Peyer's patch (tissue), 4 donors: Measurements from ENCODE around the gene RBM17. TPM values are rescaled to one million over a fixed set of nuclear protein-coding genes. Genes with fewer than 3 reads are reported as not detected.

ENCODE experiments used
- DNase-seq, 3 donors: peaks; one replicate each; pipeline ENCODE4 v3.0.0-alpha.2; 2017 to 2019
- H3K27ac ChIP-seq, 4 donors: fragments of 200-600 bp; sonication (generic); one replicate each; pipeline ENCODE4 v1.5.1; 2016 to 2019
- H3K27me3 ChIP-seq, 2 donors: fragments of 200-600 bp; sonication (generic); one replicate each; pipeline ENCODE4 v1.5.1; 2019
- H3K36me3 ChIP-seq, 3 donors: fragments of 200-600 bp; sonication (generic); one replicate each; pipeline ENCODE4 v1.5.1; 2016 to 2019
- H3K4me1 ChIP-seq, 4 donors: fragments of 200-600 bp; sonication (generic); one replicate each; pipeline ENCODE4 v1.5.1; 2016 to 2019
- H3K4me3 ChIP-seq, 4 donors: fragments of 200-600 bp; sonication (generic); 1 replicate in 3 of 4; 2 replicates in 1 of 4; pipeline ENCODE4 v1.5.1; 2016 to 2019; ENCODE audit warnings: mild to moderate bottlenecking in 1 of 4
- H3K9me3 ChIP-seq, 4 donors: fragments of 200-600 bp; sonication (generic); one replicate each; pipeline ENCODE4 v1.5.1; 2016 to 2019; ENCODE audit warnings: mild to moderate bottlenecking in 1 of 4
- POLR2A ChIP-seq, 2 donors: fragments of 450-650 bp; IDR thresholded peaks; one replicate each; pipeline ENCODE4 v1.5.1; 2017; ENCODE audit warnings: antibody characterized with exemption in 2 of 2, mild to moderate bottlenecking in 2 of 2, moderate library complexity in 2 of 2
- total RNA-seq, 4 donors: library from RNA; depleted of rRNA; stranded (reverse); fragments of >200 nt; gene quantifications; one replicate each; pipeline ENCODE4 v1.1.0, GENCODE V29; 2016
- TF ChIP-seq, protein P1 (sequence below), 6 experiments: fragments of 450-650 bp in 4 of 6; fragments of 200-600 bp in 2 of 6; sonication (generic) in 1 of 6; IDR thresholded peaks; one replicate each; pipeline ENCODE4 v1.5.1; 2017 to 2019; ENCODE audit warnings: antibody characterized with exemption in 6 of 6, mild to moderate bottlenecking in 3 of 6, moderate library complexity in 1 of 6

RBM17 gene
- total RNA-seq, 4 donors from 2014 or later = 66.4 to 166 (median 101) TPM

DNA sequence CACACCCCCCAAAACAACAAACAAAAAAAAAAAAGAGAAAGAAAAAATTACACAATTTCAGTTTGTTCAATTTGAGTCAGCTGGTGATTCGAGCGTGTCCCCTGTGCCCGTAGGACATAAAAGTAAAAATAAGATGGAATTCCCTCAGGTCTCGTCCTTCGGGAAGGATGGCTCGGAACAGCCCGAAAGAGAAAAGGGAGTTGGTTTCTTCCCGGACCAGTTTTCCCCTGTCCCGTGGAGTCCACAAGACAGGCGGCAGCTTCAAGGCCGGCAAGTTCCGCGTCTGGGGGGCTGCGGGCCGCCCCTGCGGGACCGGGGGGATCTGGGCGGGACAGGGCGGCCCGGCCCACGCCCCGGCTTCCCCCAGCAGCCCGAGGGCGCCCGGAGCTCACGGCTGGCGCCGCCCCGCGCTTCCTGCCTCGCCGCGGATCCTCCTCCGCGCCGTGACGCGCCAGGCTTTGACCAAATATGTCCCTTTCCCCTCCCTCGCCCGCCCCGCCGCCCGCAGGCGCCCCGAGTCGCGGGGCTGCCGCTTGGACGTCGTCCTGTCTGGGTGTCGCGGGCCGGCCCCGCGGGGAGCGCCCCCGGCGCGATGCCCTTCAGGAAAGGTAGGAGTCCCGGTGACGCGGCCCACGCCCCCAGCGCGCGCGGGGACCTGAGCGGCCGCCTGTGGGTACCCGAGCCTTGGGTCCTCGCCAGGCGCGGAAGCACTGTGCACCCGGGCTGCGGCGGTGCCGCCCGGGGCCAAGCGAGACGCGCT, 55.8 kb downstream of the RBM17 start:
- H3K27me3 ChIP-seq = no peaks in the 10 kb centered on the region
- H3K4me3 ChIP-seq = peak overlapping the region; percentile 54 to 85 (median 80)
- no peaks in the 10 kb centered on the region for H3K36me3 ChIP-seq
- no peaks in the 10 kb centered on the region for H3K9me3 ChIP-seq
- TF ChIP-seq, protein P1, sequence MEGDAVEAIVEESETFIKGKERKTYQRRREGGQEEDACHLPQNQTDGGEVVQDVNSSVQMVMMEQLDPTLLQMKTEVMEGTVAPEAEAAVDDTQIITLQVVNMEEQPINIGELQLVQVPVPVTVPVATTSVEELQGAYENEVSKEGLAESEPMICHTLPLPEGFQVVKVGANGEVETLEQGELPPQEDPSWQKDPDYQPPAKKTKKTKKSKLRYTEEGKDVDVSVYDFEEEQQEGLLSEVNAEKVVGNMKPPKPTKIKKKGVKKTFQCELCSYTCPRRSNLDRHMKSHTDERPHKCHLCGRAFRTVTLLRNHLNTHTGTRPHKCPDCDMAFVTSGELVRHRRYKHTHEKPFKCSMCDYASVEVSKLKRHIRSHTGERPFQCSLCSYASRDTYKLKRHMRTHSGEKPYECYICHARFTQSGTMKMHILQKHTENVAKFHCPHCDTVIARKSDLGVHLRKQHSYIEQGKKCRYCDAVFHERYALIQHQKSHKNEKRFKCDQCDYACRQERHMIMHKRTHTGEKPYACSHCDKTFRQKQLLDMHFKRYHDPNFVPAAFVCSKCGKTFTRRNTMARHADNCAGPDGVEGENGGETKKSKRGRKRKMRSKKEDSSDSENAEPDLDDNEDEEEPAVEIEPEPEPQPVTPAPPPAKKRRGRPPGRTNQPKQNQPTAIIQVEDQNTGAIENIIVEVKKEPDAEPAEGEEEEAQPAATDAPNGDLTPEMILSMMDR (IDR thresholded peaks at IDR 0.05) = no peak
- TF ChIP-seq POLR2A (IDR thresholded peaks at IDR 0.05) = peak; percentile 69 to 79
- H3K27ac ChIP-seq = peak overlapping the region; percentile 82 to 89 (median 86)
- DNase-seq = peak; percentile 90 to 97 (median 92)
- peaks cover 0 to 29% (median 15%) of the 10 kb centered on the region in 4 donors for H3K4me1 ChIP-seq

DNA sequence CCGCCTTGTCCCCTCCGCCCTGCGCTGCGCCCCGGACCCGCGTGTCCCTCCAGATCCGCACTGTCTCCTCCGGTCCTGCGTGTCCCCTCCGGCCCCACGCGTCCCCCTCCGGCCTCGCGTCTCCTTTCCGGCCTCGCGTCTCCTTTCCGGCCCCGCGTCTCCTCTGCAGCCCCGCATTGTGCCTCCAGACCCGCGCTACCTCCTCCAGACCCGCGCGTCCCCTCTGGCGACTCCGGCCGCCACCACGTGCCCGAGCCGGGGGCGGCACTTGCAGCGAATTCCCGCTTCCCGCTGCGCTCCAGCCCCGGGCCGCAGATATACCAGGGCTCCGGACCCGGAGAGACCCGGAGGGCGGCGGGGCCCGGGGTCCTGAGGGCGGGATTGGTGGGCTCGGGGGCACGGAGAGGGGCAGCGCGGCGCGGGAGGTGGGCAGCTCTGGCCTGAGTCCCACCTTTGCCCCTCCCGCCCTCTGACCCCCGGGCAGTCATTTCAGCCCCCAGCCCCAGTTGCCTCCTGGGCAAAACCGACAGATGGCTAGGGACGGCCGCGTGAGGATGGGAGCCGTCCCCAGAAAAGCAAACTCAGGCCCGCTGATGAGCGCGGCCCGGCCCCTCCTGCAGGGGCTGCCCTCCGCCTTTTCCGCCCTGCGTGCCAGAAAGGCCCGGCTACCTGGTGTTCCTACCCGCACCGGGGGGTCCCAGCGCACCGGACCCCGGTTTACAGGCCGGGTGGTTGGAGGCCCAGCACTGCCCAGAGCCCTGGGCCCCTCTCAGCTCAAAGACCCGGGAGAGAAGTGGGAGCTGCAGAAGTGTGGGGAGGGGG, 56.5 kb downstream of the RBM17 start:
- no peak for TF ChIP-seq POLR2A (IDR thresholded peaks at IDR 0.05)
- TF ChIP-seq, protein P1 (IDR thresholded peaks at IDR 0.05) = no peak
- Histone ChIP-seq H3K27me3 (no peaks in the 10 kb centered on the region), H3K27ac (peak overlapping the region; percentile 82 to 89 (median 86)), H3K36me3 (no peaks in the 10 kb centered on the region), H3K4me1 (peaks cover 0 to 29% (median 13%) of the 10 kb centered on the region in 4 donors), H3K4me3 (peak overlapping the region; percentile 54 to 85 (median 80)), H3K9me3 (no peaks in the 10 kb centered on the region)
- DNase-seq = no peak

DNA sequence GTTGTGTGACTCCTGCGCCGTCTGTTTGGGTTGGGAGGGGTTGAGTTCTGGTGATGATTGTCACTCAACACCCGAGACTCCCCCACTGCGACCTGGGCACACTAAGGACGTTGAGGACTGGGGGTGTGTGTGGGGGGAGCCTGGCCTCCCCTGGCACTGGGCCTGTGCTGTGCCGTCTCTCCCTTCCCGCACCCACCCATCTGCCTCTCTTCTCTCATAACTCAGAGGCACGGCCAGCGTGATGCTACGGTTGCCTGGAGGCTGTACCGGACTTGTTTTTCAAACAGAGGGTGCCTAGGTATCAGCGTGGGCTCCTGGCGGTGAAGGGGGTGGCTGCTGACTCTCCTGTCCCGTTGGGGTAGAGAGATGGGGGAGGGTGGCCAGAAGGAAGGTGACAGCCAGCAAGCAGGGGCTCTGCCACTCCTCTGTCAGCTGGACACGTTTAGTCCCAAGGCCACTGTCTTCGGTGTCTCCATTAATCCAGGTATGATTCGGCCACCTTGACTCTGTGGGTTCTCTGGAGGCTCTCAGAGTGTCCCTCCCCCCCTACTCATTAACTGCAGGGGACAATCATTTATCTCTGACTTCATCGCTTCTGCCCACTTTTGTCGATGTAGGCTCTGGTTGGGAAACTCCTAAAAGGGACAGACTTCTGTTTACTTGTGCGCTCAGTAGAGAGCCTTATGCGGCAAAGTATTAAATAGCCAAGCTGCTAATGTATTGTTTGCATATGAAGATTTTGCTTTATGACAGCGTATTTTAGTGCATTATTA, 57.4 kb downstream of the RBM17 start:
- H3K4me3 ChIP-seq = peak overlapping the region; percentile 54 to 85 (median 80)
- no peaks in the 10 kb centered on the region for H3K36me3 ChIP-seq
- DNase-seq = no peak
- peak overlapping the region in 3 of 4 donors; percentile 85 to 89 (median 88) for H3K27ac ChIP-seq
- H3K9me3 ChIP-seq = no peaks in the 10 kb centered on the region
- TF ChIP-seq POLR2A (IDR thresholded peaks at IDR 0.05) = no peak
- TF ChIP-seq, protein P1 (IDR thresholded peaks at IDR 0.05) = no peak
- H3K27me3 ChIP-seq = no peaks in the 10 kb centered on the region
- peaks cover 0 to 35% (median 9%) of the 10 kb centered on the region in 4 donors for H3K4me1 ChIP-seq

DNA sequence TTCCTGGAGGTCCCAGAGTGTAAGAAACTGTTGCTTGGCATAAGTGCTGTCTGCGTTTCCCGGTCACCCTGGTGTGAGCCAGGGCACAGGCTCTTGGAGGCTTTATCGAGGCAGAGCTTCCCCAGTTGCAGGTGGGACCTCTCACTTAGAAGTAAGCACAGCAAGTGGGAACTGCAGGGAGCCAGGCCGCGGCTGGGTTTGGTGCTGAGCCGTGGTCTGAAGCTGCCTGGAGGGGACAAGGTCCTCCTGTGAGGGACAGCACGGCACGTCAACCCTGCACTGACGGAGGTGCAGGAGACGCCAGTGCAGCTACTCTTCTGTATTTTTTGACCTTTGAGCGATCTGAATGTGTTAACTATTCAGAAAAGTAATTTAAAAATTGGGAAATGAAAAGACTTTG, 58.1 kb downstream of the RBM17 start:
- no peak overlapping the region for H3K4me3 ChIP-seq
- peak overlapping the region in 1 of 4 donors; percentile 6 for H3K27ac ChIP-seq
- H3K27me3 ChIP-seq = no peaks in the 10 kb centered on the region
- H3K36me3 ChIP-seq = no peaks in the 10 kb centered on the region
- TF ChIP-seq POLR2A (IDR thresholded peaks at IDR 0.05) = no peak
- TF ChIP-seq, protein P1 (IDR thresholded peaks at IDR 0.05) = no peak
- H3K4me1 ChIP-seq = peaks cover 0 to 43% (median 12%) of the 10 kb centered on the region in 4 donors
- no peaks in the 10 kb centered on the region for H3K9me3 ChIP-seq
- no peak for DNase-seq

DNA sequence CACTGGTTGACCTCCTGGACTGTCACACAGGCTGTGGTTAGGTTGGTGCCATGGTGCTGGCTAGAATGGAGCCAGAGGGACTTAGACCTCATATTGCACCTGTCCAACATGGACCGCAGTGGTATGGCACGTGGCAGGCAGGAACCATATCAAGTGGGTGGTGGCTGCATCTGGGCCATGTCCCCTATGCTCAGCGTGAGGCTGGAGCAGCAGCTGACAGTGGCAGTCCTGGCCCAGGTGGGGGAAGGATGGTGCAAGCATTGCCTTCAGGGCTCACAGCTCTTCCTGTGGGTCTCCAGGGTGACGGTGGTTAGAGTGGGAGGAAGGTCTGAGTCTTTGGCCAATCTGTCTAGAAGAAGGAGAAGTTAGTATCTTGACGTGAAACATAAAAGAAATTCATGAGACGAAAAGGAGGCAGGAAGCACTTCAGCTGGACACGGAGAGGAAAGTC, 59.4 kb downstream of the RBM17 start:
- Histone ChIP-seq H3K27ac (peak overlapping the region in 2 of 4 donors; percentile 20 to 50), H3K27me3 (no peaks in the 10 kb centered on the region), H3K4me3 (no peak overlapping the region), H3K9me3 (no peaks in the 10 kb centered on the region), H3K4me1 (peaks cover 0 to 44% (median 12%) of the 10 kb centered on the region in 4 donors), H3K36me3 (no peaks in the 10 kb centered on the region)
- DNase-seq = peak in 2 of 3 donors; percentile 62 to 74
- TF ChIP-seq, protein P1 (IDR thresholded peaks at IDR 0.05) = no peak
- no peak for TF ChIP-seq POLR2A (IDR thresholded peaks at IDR 0.05)
